HG03060 (cell line): ENCODE data around the gene CA6.
"Not testable (repeated sequence)": the region's sequence is repeated elsewhere in the genome, so short reads cannot be mapped to it uniquely, and the experiment has no call there.

Experiments
- ATAC-seq: cut with Tn5 transposase; IDR thresholded peaks from one replicate; pipeline ENCODE4 v1.9.1; 2021; ENCODE audit warnings: low read depth, moderate number of reproducible peaks; ENCODE audit not compliant: unreplicated experiment

Gene CA6

DNA sequence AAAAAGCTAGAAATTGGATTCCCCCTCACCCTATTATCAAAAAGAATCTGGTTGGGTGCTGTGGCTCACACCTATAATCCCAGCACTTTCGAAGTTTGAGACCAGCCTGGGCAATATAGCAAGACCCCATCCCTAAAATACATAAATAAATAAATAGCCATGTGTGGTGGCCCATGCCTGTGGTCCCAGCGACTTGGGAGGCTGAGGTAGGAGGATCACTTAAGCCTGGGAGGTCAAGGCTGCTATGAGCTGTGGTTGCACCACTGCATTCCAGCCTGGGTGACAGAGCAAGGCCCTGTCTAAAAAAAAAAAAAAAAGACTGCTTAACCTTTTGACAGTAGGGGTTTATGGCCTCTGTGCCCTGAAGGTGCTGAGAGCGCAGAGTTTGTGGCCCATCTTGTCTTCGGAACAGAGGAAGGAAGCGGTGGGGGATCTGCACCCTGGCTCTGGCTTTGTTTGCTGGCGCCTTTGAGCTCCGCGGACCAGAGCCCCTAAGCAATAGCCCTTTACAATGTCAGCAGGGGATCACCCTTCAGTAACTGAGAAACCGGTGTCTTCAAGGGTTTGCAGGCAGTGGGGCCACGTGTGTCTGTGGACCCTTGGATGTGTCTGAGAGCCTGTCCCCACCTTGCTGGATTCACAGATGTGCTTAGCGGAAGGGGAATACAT, 58.5 kb downstream of the CA6 start:
- ATAC-seq, result no peak

DNA sequence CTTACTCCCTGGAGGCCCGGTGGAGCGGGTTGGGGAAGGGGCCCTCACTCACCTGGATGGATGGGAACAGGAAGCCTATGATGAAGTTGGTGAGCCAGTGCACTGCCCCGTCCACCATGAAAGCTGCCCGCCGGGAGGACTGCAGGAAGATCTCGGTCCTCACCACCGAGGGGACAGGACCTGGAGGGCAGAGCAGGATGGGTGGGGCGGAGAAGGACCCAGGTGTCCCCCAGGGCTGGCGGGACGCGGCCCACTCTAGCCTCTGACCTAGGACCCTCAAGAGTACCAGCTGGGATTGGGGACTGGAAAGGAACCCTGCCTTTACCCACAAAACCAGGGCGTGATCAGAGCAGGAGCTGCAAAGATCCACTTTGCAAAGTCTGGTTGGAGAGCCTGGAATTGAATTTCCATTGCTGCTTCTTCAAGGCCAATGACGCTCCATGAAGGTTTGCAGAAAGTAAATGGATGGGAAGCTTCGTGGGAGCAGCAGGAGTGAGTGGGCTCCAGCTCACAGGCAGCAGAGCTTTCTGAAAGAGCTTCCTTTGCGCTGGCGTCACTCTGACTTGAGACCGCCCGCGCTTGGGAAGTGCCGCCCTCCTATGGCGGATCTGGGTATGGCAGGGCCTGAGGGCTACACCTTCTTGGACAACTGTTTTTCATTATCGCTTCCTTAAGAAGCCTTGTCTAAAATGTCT, 59.2 kb downstream of the CA6 start:
- ATAC-seq, result no peak

DNA sequence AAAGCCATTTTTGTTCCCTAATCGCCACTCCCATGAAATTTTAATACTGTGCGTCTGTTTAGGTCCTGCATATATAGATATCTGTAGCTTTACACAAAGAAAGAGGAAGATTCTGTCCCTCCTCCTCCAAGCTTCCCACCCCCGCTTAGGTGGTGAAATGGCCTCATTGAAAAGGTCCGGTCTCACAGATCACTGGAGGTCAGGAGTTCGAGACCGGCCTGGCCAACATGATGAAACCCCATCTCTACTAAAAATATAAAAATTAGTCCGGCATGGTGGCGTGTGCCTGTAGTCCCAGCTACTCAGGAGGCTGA, 59.7 kb downstream of the CA6 start:
- ATAC-seq, result no peak

GRCh38 chr1:9006956-9007615, 61.4 kb downstream of the CA6 start:
- ATAC-seq, result no peak

DNA sequence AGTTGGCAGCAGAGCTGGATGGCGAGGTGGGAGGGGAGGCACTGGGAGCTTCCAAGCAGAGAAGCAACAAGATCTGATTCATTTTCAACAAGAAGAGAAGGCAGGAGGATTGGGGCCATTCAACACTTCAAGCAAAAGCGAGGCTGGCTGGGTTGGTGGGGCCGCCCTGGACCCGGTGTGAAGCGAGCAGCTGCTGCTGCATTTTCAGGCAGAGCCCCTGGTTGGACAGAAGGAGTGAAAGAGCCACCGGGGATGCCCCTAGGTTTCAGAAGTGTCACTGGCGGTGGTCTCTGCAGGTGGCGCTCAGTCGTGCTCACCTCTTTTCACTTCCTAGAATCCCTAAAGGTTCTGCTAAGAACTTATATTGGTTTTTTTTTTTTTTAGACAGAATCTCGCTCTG, 62.6 kb downstream of the CA6 start:
- no peak for ATAC-seq

DNA sequence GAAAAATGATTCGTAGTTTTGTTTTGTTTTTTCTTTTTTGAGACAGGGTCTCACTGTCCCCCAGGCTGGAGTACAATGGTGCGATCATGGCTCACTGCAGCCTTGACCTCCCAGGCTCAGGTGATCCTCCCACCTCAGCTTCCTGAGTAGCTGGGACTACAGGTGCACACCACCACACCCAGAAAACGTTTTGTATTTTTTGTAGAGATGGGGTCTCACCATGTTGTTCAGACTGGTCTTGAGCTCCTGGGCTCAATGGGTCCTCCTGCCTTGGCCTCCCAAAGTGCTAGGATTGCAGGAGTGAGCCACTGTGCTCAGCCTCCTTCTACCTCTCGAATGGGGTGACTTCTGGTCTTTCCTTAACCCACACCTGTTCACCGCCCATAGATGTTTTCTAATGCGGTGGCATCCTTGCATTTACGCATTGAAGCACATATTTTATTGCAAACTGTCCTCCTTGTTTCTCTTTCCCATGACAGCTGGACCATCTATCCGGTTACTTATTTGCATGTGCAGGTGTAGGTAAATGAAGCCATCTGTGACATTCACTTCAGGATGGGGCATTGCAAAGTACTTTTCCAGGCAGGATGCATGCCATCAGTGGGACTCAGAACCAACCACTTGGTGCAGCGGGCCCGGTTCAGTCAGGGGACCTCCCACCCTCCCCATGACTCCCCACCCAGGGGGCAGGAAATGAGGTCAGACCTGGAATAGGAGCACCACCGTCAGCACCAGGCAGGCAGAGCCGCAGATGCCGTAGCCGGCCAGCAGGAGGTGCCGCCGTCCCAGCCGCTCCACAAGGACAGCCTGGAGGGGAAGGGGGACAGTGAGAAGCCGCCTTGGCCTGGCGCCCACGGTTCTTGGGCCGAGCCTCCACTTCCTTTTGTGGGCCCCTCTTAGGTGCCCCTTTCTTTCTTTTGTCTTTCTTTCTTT, 64.0 kb downstream of the CA6 start:
- no peak for ATAC-seq

DNA sequence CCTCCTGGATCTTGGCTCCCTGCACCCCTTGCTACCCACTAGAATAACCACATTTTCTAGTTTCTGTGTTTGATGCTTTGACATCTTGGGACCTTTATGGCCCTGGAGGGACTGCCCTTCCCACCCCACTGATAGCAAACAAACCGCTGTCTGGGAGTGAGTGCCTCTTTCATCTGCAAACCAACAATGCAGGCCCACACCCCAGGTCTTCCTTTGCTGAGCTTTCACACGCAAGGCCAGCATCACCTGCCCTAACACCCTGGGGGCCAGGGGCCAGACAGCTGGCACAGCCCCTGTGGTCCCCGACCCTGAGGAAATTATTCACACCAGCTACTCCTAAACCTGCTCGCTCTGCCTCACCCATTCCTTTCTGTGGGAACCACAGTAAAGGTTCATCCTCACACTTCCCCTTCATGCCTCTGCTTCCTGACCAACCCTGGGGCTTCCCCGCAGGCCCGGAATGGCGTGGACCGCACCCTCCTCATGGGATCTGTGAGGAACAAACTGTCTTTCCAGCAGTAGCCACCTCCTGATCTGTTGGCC, 65.2 kb downstream of the CA6 start:
- no peak for ATAC-seq

DNA sequence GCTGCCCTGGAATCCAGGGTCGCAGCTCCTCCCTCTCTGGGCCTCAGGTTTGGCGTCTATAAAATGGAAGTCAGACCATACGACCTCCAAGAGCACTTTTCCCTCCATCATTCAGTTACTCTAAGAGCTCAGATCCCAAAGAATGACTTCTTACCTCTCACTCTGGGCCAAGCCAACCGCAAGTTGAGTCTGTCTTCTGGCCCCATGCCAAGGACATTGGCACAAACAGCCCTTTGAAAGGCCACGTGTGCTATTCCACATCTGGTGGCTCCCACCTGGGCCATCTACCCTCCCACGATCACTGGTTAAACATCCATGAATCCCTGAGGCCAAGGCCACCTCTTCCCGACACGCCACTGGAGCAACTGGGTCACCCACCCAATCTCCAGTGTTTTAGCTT, 68.2 kb downstream of the CA6 start:
- no peak for ATAC-seq

DNA sequence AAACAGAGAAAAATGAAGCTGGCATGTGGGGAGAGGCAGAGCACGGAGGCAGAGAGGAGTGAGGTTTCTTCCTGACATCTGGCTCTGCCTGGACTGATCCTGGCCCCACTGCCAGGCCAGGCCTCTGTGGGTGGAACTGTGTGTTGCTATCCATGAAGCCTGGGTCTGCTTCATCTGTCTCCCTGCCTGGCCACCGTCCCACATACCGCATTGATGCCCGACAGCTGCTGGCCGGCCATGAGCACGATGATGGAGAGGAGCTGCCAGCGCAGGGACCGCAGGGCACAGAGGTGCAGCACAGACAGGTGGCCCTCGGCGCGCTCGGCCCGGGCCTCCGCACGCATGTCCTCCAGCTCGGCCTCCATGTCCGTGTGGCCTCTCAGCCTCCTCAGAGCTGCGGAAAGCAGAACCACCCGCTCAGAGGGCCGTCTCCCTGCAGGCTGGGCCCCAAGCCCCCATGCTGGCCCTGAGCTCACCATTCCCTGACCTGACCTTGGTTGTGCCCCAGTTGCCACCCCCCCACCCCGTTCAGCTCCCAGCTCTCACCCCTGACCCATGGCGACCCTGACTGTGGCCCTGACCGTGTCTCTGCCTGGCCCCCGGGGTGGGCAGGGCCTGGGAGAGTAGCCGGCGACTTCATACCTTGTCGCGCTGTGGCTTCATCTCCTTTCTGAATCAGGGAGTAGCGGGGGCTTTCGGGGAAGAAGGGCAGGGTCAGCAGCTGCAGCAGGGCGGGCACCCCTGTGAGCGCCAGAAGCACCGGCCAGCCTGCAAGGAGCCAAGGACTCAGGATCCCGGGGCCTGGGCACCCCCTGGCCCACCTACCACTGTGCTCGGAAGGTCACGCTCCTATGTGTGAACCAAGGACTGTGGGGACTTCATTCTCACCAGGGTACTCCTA, 69.1 kb downstream of the CA6 start:
- no peak for ATAC-seq

- no peak for ATAC-seq
Observed at GRCh38 chr1:9016455-9016854, 70.8 kb downstream of the CA6 start.

DNA sequence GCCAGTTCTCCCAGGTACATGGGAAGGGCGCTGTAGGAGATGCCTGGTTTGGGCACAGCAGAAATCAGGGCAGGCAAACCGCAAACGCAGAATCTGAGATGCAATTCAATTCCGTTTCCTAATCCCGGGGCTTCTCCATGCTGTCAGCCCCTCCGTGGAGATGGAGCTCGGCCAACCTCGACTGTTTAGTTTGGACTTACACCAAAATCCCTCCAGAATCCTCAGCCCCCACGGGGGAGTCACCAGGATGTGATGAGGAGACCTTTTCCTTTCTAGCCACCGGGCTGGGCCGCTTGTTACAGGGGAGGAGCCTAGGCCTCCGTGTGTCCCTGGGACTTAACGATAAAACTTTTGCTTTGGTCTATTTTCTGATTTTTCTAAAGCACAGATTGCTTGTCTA, 72.7 kb downstream of the CA6 start:
- no peak for ATAC-seq

DNA sequence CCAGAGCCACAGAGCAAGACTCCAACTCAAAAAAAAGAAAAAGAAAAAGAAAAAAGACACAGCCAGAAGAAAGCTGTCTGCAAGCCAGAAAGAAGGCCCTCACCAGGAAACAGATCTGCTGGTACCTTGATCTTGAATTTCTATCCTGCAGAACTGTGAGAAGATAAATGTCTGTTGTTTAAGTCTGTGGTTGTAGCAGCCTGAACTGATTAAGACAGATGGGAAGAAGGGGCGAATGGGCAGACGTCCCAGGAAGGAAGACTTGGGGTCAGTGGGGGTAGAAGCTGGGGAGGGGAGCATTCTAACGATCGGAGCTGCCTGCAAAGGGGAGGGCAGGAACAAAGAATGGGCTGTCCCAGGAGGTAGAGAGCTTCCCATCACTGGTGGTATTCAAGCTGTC, 74.2 kb downstream of the CA6 start:
- ATAC-seq, result no peak

- no peak for ATAC-seq
Observed at GRCh38 chr1:9020305-9020704, 74.6 kb downstream of the CA6 start.

DNA sequence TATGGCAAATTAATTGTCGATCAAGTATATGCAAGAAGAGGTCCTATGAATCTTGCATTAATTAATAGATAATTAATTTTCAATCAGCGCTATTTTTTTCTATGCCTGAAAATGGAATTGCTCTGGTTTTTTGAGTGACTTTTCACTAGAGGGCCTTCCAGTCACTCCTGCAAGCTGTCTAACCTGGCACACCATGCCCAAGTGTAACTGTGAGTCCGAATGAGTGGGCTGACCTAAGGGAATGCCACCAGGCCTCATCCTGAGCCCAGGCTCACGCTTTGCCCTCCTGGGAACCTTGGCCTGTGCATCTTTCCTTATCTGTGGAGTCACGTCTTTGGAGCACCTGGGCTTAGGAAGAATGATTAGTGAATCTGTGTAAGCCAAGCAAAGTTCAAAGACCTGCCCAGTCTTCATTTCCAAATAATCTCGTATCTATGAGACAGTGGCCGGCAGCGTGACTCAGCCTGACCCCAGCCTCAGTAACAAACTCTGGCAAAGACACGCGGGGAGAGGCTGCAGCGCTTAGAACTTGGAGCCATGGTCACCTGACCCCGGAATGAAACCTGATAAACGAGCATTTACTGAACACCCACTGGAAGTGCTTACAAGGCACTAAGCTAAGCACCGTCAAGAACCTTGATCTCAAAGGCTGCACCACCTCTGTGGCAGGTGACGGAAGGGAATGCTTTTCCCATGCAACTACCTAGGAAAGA, 76.5 kb downstream of the CA6 start:
- ATAC-seq, result not testable (repeated sequence)

DNA sequence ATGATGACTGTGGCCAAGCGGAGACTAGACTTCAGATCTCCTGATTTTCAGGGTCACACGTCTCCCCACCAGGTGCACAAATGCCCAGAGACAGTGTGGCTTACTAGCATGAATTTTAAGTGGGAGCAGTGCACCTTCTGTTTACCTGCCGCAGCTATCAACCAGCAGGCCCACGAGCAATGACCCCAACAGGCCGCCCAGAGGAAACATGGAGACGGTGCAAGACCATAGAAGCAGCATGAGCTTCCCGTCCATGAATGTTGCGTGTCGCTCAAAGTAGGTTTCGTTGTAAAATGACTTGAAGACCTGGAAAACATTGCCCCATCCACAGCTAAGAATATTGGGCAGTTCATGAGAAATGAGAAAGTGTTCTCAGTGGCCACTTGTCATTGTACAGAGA, 77.1 kb downstream of the CA6 start:
- ATAC-seq, result no peak
